Stromal cell of bone marrow (primary cell): ENCODE data around the gene LRRC40.
"Not testable (repeated sequence)": the region's sequence is repeated elsewhere in the genome, so short reads cannot be mapped to it uniquely, and the experiment has no call there.

Source experiments
- DNase-seq: peaks from one replicate; pipeline ENCODE4 v3.0.0-alpha.2; 2012; ENCODE audit warnings: low read depth

The LRRC40 gene

GRCh38 chr1:70202173-70202758, 3.1 kb downstream of the LRRC40 start:
- no peak for DNase-seq

GRCh38 chr1:70200065-70200464, 5.3 kb downstream of the LRRC40 start:
- DNase-seq = no peak

GRCh38 chr1:70196333-70196732, 9.0 kb downstream of the LRRC40 start:
- DNase-seq = no peak

- DNase-seq = no peak
Observed at GRCh38 chr1:70195342-70195741, 10.0 kb downstream of the LRRC40 start.

- no peak for DNase-seq
Observed at GRCh38 chr1:70194601-70195000, 10.8 kb downstream of the LRRC40 start.

GRCh38 chr1:70192446-70192845, 12.9 kb downstream of the LRRC40 start:
- not testable (repeated sequence) for DNase-seq

- DNase-seq = no peak
Observed at GRCh38 chr1:70190180-70190579, 15.2 kb downstream of the LRRC40 start.

GRCh38 chr1:70188522-70188921, 16.9 kb downstream of the LRRC40 start:
- DNase-seq = no peak

GRCh38 chr1:70185181-70185580, 20.2 kb downstream of the LRRC40 start:
- not testable (repeated sequence) for DNase-seq

GRCh38 chr1:70171512-70171911, 33.9 kb downstream of the LRRC40 start:
- DNase-seq = no peak

GRCh38 chr1:70169018-70169839, 36.1 kb downstream of the LRRC40 start:
- no peak for DNase-seq

GRCh38 chr1:70168283-70168682, 37.1 kb downstream of the LRRC40 start:
- no peak for DNase-seq

GRCh38 chr1:70164350-70164749, 41.0 kb downstream of the LRRC40 start:
- DNase-seq = no peak

GRCh38 chr1:70156529-70157120, 48.8 kb downstream of the LRRC40 start:
- no peak for DNase-seq

- DNase-seq = no peak
Observed at GRCh38 chr1:70153739-70154138, 51.6 kb downstream of the LRRC40 start.

- DNase-seq = no peak
Observed at GRCh38 chr1:70150444-70150843, 54.9 kb downstream of the LRRC40 start.

- no peak for DNase-seq
Observed at GRCh38 chr1:70146488-70146887, 58.9 kb downstream of the LRRC40 start.

GRCh38 chr1:70143048-70143659, 62.2 kb downstream of the LRRC40 start:
- peak; percentile 45 for DNase-seq

- DNase-seq = peak; percentile 27
Observed at GRCh38 chr1:70142075-70142474, 63.3 kb downstream of the LRRC40 start.

GRCh38 chr1:70140894-70141293, 64.5 kb downstream of the LRRC40 start:
- no peak for DNase-seq

- peak; percentile 86 for DNase-seq
Observed at GRCh38 chr1:70140343-70140742, 65.0 kb downstream of the LRRC40 start.

- DNase-seq = no peak
Observed at GRCh38 chr1:70134148-70134547, 71.2 kb downstream of the LRRC40 start.

GRCh38 chr1:70117046-70117445, 88.3 kb downstream of the LRRC40 start:
- no peak for DNase-seq
